IMR-90 (cell line): Measurements from ENCODE around the gene CHRNA5.

ENCODE experiments used
- CEBPB ChIP-seq: IDR thresholded peaks from 2 replicates; pipeline ENCODE4 v1.6.1; 2012; ENCODE audit warnings: low read depth, low read length, improper control_type of control experiment
- CHD1 ChIP-seq: IDR thresholded peaks from 2 replicates; pipeline ENCODE4 v1.6.1; 2012; ENCODE audit warnings: low read depth, low read length, improper control_type of control experiment
- MAZ ChIP-seq: IDR thresholded peaks from 2 replicates; pipeline ENCODE4 v1.6.1; 2012; ENCODE audit warnings: low read depth, mild to moderate bottlenecking, low read length, improper control_type of control experiment, moderate library complexity, borderline replicate concordance
- MXI1 ChIP-seq: IDR thresholded peaks from 2 replicates; pipeline ENCODE4 v1.6.1; 2012; ENCODE audit warnings: low read depth, mild to moderate bottlenecking, low read length, moderate library complexity, borderline replicate concordance
- POLR2A ChIP-seq: IDR thresholded peaks from 2 replicates; pipeline ENCODE4 v1.6.1; 2012; ENCODE audit warnings: mild to moderate bottlenecking, low read depth, low read length
- RAD21 ChIP-seq: IDR thresholded peaks from 2 replicates; pipeline ENCODE4 v1.6.1; 2012; ENCODE audit warnings: low read length, improper control_type of control experiment
- RCOR1 ChIP-seq: IDR thresholded peaks from 2 replicates; pipeline ENCODE4 v1.6.1; 2012; ENCODE audit warnings: mild to moderate bottlenecking, low read length, improper control_type of control experiment; ENCODE audit not compliant: insufficient replicate concordance
- RFX5 ChIP-seq: IDR thresholded peaks from 2 replicates; pipeline ENCODE4 v1.8.0; 2012; ENCODE audit warnings: low read depth, mild to moderate bottlenecking, low read length, moderate library complexity
- SMC3 ChIP-seq: fragments of 150-350 bp; IDR thresholded peaks from 2 replicates; pipeline ENCODE4 v1.6.1; 2016; ENCODE audit warnings: low read depth, mild to moderate bottlenecking, antibody characterized with exemption, low read length, moderate library complexity
- TF ChIP-seq, protein P1 (sequence below): conservative IDR thresholded peaks from 2 replicates; pipeline ENCODE4 v1.5.1; 2012; ENCODE audit warnings: mild to moderate bottlenecking, low read depth, low read length, improper control_type of control experiment
- TF ChIP-seq, protein P2 (sequence below): fragments of 150-350 bp; IDR thresholded peaks from 2 replicates; pipeline ENCODE4 v1.6.1; 2017; ENCODE audit warnings: mild to moderate bottlenecking, antibody characterized with exemption, low read length, low read depth

DNA sequence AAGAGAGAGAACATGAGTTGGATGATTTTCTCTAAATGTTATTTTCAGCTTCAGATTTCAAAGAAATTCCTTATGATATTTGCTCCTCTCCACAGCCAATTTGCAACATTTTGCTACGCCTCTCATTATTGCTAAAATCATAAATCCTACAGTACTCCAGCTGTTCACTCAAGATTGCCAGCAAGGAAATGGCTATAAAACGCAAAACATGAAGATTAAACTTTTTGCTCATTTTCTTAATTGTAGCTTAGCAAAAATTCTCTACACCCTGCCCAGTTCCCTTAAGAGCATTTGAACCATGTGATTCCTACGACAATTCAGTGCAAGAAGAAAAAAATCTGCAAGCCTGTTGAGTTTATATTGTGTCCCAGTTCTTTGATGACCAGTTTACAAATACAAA lies 48.7 kb downstream of the CHRNA5 start:
- TF ChIP-seq CEBPB (no peak), RAD21 (no peak), CHD1 (no peak), POLR2A (no peak), MXI1 (no peak), RFX5 (no peak), RCOR1 (no peak), MAZ (no peak), SMC3 (no peak)
- TF ChIP-seq, protein P1, sequence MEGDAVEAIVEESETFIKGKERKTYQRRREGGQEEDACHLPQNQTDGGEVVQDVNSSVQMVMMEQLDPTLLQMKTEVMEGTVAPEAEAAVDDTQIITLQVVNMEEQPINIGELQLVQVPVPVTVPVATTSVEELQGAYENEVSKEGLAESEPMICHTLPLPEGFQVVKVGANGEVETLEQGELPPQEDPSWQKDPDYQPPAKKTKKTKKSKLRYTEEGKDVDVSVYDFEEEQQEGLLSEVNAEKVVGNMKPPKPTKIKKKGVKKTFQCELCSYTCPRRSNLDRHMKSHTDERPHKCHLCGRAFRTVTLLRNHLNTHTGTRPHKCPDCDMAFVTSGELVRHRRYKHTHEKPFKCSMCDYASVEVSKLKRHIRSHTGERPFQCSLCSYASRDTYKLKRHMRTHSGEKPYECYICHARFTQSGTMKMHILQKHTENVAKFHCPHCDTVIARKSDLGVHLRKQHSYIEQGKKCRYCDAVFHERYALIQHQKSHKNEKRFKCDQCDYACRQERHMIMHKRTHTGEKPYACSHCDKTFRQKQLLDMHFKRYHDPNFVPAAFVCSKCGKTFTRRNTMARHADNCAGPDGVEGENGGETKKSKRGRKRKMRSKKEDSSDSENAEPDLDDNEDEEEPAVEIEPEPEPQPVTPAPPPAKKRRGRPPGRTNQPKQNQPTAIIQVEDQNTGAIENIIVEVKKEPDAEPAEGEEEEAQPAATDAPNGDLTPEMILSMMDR: no peak
- TF ChIP-seq, protein P2, sequence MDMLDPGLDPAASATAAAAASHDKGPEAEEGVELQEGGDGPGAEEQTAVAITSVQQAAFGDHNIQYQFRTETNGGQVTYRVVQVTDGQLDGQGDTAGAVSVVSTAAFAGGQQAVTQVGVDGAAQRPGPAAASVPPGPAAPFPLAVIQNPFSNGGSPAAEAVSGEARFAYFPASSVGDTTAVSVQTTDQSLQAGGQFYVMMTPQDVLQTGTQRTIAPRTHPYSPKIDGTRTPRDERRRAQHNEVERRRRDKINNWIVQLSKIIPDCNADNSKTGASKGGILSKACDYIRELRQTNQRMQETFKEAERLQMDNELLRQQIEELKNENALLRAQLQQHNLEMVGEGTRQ: no peak
